Esophagus muscularis mucosa (tissue), 4 donors: Measurements from ENCODE around the gene ATAD2B.

Experiments used
- EP300 ChIP-seq: sonication (generic); formaldehyde crosslinking; IDR thresholded peaks from one replicate; pipeline ENCODE4 v1.6.1; 2017; ENCODE audit warnings: antibody characterized with exemption
- POLR2A ChIP-seq: fragments of 450-650 bp; IDR thresholded peaks from one replicate; pipeline ENCODE4 v1.6.1; 2017; ENCODE audit warnings: antibody characterized with exemption, moderate library complexity, mild to moderate bottlenecking, low read depth
- POLR2AphosphoS5 ChIP-seq, 2 donors: sonication (generic); formaldehyde crosslinking; IDR thresholded peaks; one replicate each; pipeline ENCODE4 v1.6.1; 2017; ENCODE audit warnings: antibody characterized with exemption in 2 of 2
- TF ChIP-seq, protein P1 (sequence below), 3 experiments: fragments of 200-600 bp in 2 of 3; fragments of 450-650 bp in 1 of 3; sonication (generic) in 2 of 3; IDR thresholded peaks; one replicate each; pipeline ENCODE4 v1.5.1; 2017 to 2019; ENCODE audit warnings: antibody characterized with exemption in 3 of 3, mild to moderate bottlenecking in 2 of 3, moderate library complexity in 1 of 3

DNA sequence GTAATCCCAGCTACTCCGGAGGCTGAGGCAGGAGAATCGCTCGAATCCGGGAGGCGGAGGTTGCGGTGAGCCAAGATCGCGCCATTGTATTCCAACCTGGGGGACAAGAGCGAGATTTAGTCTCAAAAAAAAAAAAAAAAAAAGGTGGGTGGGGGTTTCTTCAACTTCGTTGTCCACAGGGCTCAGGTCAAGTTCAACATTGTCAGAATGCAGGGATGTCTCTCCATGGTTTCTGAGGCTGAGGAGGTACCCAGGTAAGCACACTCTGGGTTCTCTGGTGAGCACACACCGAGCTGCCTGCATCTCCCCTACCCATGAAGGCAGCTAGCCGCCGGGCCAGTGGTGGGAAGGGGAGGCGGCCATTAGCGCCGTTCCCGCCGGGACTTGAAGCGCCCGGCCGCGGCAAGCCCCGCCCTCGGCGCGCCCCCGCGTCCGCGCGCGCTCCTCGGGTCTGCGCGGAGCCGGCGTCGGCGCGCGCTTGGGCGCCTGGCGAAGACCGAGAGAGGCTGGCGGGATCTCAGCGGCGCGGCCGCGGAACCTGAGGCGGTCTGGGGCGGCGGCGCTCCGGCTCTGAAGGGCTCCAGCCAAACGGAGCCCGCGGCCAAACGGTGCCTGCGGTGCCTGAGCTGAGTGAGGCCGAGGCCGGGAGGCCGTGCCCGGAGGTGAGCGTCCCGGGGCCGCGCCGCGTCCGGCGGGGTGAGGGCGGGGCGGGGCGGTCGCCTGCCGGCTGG lies 13.2 kb upstream of the ATAD2B start, which contains the start of gene UBXN2A:
- TF ChIP-seq, protein P1, sequence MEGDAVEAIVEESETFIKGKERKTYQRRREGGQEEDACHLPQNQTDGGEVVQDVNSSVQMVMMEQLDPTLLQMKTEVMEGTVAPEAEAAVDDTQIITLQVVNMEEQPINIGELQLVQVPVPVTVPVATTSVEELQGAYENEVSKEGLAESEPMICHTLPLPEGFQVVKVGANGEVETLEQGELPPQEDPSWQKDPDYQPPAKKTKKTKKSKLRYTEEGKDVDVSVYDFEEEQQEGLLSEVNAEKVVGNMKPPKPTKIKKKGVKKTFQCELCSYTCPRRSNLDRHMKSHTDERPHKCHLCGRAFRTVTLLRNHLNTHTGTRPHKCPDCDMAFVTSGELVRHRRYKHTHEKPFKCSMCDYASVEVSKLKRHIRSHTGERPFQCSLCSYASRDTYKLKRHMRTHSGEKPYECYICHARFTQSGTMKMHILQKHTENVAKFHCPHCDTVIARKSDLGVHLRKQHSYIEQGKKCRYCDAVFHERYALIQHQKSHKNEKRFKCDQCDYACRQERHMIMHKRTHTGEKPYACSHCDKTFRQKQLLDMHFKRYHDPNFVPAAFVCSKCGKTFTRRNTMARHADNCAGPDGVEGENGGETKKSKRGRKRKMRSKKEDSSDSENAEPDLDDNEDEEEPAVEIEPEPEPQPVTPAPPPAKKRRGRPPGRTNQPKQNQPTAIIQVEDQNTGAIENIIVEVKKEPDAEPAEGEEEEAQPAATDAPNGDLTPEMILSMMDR (IDR thresholded peaks at IDR 0.05) = no peak
- TF ChIP-seq POLR2A (peak; percentile 27), POLR2AphosphoS5 (IDR thresholded peaks at IDR 0.05) (peak; percentile 47 to 81), EP300 (no peak)
